BLaER1 (cell line): ENCODE results near the gene KLHL15.
A peak's percentile ranks its signal among the peaks of the same experiment; 100 is the strongest.

ENCODE experiments used
- H3K27ac ChIP-seq: shearing (Covaris generic); formaldehyde crosslinking; 2 replicates; pipeline ENCODE4 v1.8.1; 2022
- H3K27me3 ChIP-seq: shearing (Covaris generic); formaldehyde crosslinking; 2 replicates; pipeline ENCODE4 v1.8.1; 2022
- H3K36me3 ChIP-seq: shearing (Covaris generic); formaldehyde crosslinking; 2 replicates; pipeline ENCODE4 v1.8.1; 2022
- H3K4me1 ChIP-seq: shearing (Covaris generic); formaldehyde crosslinking; 2 replicates; pipeline ENCODE4 v1.8.1; 2022
- H3K4me2 ChIP-seq: shearing (Covaris generic); formaldehyde crosslinking; 2 replicates; pipeline ENCODE4 v1.8.1; 2022
- H3K4me3 ChIP-seq: shearing (Covaris generic); formaldehyde crosslinking; 2 replicates; pipeline ENCODE4 v1.8.1; 2022
- H3K9ac ChIP-seq: shearing (Covaris generic); formaldehyde crosslinking; 2 replicates; pipeline ENCODE4 v1.8.1; 2022
- H3K9me3 ChIP-seq: shearing (Covaris generic); formaldehyde crosslinking; 2 replicates; pipeline ENCODE4 v1.8.1; 2022
- H4K20me1 ChIP-seq: shearing (Covaris generic); formaldehyde crosslinking; 2 replicates; pipeline ENCODE4 v1.8.1; 2022
- Cebpa-rat ChIP-seq: shearing (Covaris generic); IDR thresholded peaks from 2 replicates; pipeline ENCODE4 v1.8.1; 2022

Gene KLHL15

GRCh38 chrX:23959781-23960180 is 67.2 kb downstream of the KLHL15 start:
- no peaks in the 10 kb centered on the region for H3K36me3 ChIP-seq
- H3K4me1 ChIP-seq: no peaks in the 10 kb centered on the region
- H3K4me3 ChIP-seq: no peak overlapping the region
- no peaks in the 10 kb centered on the region for H3K9me3 ChIP-seq
- H3K4me2 ChIP-seq: no peak overlapping the region
- H3K27me3 ChIP-seq: no peaks in the 10 kb centered on the region
- no peak overlapping the region for H3K9ac ChIP-seq
- TF ChIP-seq Cebpa-rat: no peak
- H3K27ac ChIP-seq: no peak overlapping the region
- H4K20me1 ChIP-seq: no peaks in the 10 kb centered on the region

DNA sequence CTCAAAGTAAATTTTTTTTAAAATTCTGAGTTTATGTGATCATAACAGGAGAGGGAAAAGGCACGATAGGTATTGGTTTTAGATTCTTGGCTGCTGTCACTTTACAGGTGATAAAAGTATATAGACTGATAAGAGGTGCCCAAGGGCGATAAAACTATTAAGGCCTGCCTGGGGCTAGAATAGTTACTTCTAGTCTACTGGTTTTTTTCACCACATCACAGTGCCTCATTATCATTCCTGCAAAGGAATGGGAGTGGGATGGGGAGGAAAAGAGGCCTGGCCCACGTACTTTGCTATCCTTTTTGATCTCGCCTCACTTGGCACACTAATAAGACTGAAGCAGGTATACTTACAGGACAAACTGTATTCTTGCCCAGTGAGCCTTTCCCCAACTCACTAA is 72.6 kb downstream of the KLHL15 start:
- H4K20me1 ChIP-seq: no peaks in the 10 kb centered on the region
- H3K4me1 ChIP-seq: peaks cover 14% of the 10 kb centered on the region
- H3K4me2 ChIP-seq: 0 out of 2 replicates have a peak overlapping the region, but pooled peaks have one; percentile 64
- H3K27ac ChIP-seq: no peak overlapping the region
- no peak overlapping the region for H3K9ac ChIP-seq
- H3K27me3 ChIP-seq: no peaks in the 10 kb centered on the region
- no peak for TF ChIP-seq Cebpa-rat
- H3K4me3 ChIP-seq: no peak overlapping the region
- no peaks in the 10 kb centered on the region for H3K36me3 ChIP-seq
- H3K9me3 ChIP-seq: no peaks in the 10 kb centered on the region

DNA sequence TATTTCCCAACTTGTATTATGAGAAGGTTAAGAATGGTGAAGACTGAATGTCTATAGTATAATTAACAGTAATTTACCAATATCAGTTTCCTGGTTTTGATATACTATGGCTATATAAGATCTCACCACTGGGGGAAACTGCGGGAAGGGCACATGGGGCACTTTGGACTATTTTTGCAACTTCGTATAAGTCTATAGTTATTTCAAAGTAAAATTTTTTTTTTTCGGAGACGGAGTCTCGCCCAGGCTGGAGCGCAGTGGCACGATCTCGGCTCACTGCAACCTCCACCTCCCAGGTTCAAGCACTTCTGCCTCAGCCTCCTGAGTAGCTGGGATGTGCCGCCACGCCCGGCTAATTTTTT is 73.1 kb downstream of the KLHL15 start:
- Histone ChIP-seq H3K4me2 (peak overlapping the region; percentile 64), H3K4me3 (no peak overlapping the region), H3K9me3 (no peaks in the 10 kb centered on the region), H3K4me1 (peaks cover 14% of the 10 kb centered on the region), H3K27ac (0 out of 2 replicates have a peak overlapping the region, but pooled peaks have one; percentile 59), H4K20me1 (no peaks in the 10 kb centered on the region), H3K9ac (no peak overlapping the region), H3K36me3 (no peaks in the 10 kb centered on the region), H3K27me3 (no peaks in the 10 kb centered on the region)
- TF ChIP-seq Cebpa-rat: no peak

DNA sequence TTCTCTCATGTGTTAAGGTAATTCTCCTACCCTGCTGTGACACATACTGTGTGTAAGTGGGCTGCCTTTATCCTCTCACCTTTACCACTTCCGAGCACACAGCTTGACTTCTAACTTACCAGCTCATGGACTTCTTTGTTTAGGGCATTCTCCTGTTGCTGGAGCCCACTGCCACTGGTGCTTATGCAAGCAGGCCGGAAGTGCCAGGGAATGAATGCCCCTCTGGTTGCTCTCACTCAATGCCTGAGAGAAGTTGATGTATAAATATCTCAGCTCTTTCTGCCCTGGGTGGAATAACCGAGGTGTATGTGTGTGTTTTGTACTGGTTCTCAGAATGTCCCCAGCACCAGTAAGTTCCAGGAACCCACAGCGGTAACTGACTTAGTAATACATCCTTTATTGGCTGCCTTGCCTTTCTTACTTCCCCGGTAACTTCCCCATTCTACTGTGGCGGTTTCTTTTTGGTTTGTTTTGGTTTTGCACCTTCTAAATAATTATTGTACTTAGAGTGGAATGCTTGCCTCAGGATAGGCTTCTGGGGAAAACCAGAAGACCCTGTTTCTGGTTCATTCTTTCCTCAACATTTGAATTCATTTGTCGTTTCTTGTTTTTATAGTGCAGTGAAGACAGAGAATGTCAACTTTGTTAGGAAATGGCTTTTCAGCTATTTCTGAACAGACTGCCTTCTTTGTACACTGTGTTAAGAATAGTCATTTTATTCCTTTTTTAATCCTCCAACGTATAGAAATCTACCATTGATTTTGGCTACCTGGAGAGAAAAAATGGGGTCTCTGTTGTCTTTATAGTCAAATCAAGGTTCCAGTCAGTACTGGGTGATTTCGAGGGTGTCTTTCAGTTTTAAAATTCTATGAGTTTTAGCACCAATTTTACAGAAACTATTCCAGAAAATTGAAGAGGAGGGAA is 73.7 kb downstream of the KLHL15 start:
- Histone ChIP-seq H3K9me3 (no peaks in the 10 kb centered on the region), H3K4me3 (0 out of 2 replicates have a peak overlapping the region, but pooled peaks have one; percentile 8), H3K4me2 (peak overlapping the region; percentile 64), H3K36me3 (no peaks in the 10 kb centered on the region), H4K20me1 (no peaks in the 10 kb centered on the region), H3K27ac (peak overlapping the region; percentile 59), H3K27me3 (no peaks in the 10 kb centered on the region), H3K4me1 (peaks cover 14% of the 10 kb centered on the region), H3K9ac (peak overlapping the region; percentile 51; the same call in 1 of the 2 replicates)
- no peak for TF ChIP-seq Cebpa-rat

GRCh38 chrX:23952391-23952790 is 74.6 kb downstream of the KLHL15 start:
- Histone ChIP-seq H3K4me3 (no peak overlapping the region), H3K4me2 (no peak overlapping the region)

DNA sequence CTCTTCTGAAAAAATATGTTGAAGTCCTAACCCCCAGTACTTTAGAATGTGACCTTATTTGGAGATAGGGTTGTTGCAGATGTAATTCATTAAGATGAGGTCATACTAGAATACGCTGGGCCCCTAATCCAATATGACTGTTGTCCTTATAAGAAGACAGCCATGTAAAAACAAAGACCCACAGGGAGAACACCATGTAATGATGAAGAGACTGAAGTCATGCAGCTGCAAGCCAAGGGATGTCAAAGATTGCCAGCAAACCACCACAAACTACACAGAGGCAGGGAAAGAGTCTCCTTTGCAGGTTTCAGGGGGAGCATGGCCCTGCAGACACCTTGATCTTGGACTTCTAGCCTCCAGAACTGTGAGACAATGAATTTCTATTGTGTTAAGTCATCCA is 81.8 kb downstream of the KLHL15 start:
- no peaks in the 10 kb centered on the region for H3K9me3 ChIP-seq
- no peak overlapping the region for H3K9ac ChIP-seq
- no peak overlapping the region for H3K4me2 ChIP-seq
- no peaks in the 10 kb centered on the region for H3K36me3 ChIP-seq
- H3K4me1 ChIP-seq: no peaks in the 10 kb centered on the region
- H3K27ac ChIP-seq: no peak overlapping the region
- H3K4me3 ChIP-seq: no peak overlapping the region
- no peaks in the 10 kb centered on the region for H3K27me3 ChIP-seq
- no peak for TF ChIP-seq Cebpa-rat
- H4K20me1 ChIP-seq: no peaks in the 10 kb centered on the region

More at GRCh38 chrX:23952391-23952790, 74.6 kb downstream of the KLHL15 start:
- Histone ChIP-seq H3K9ac (no peak overlapping the region), H3K9me3 (no peaks in the 10 kb centered on the region), H3K4me1 (peaks cover 14% of the 10 kb centered on the region), H3K27me3 (no peaks in the 10 kb centered on the region), H3K27ac (no peak overlapping the region), H3K36me3 (no peaks in the 10 kb centered on the region), H4K20me1 (no peaks in the 10 kb centered on the region)
- no peak for TF ChIP-seq Cebpa-rat

DNA sequence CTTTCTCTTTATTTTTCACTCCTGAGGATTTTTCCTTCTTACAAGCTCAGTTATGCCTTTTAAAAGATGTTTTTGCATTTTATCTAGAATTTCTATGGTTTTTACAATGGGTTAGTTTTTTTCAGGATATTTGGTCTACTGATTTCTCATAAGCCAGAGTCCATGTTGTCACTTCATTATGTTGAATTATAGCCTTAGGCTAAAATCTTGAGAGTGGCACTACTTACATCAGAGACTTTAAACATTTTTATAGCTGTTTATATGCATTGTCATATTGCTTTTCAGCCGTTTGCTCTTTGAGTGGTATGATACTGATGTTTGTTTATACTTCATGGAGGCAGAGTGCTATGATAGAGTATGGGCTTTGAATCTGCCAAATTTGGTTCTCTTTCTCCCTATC is 82.8 kb downstream of the KLHL15 start:
- Histone ChIP-seq H3K4me1 (no peaks in the 10 kb centered on the region), H3K9ac (no peak overlapping the region), H3K27ac (no peak overlapping the region), H3K27me3 (no peaks in the 10 kb centered on the region), H3K9me3 (no peaks in the 10 kb centered on the region), H3K4me2 (no peak overlapping the region), H4K20me1 (no peaks in the 10 kb centered on the region), H3K36me3 (no peaks in the 10 kb centered on the region), H3K4me3 (no peak overlapping the region)
- TF ChIP-seq Cebpa-rat: no peak

GRCh38 chrX:23939203-23939602 is 87.8 kb downstream of the KLHL15 start:
- Histone ChIP-seq H4K20me1 (no peaks in the 10 kb centered on the region), H3K27me3 (no peaks in the 10 kb centered on the region), H3K4me3 (no peak overlapping the region), H3K27ac (no peak overlapping the region), H3K9me3 (no peaks in the 10 kb centered on the region), H3K36me3 (no peaks in the 10 kb centered on the region), H3K4me2 (no peak overlapping the region), H3K4me1 (no peaks in the 10 kb centered on the region), H3K9ac (no peak overlapping the region)
- no peak for TF ChIP-seq Cebpa-rat

DNA sequence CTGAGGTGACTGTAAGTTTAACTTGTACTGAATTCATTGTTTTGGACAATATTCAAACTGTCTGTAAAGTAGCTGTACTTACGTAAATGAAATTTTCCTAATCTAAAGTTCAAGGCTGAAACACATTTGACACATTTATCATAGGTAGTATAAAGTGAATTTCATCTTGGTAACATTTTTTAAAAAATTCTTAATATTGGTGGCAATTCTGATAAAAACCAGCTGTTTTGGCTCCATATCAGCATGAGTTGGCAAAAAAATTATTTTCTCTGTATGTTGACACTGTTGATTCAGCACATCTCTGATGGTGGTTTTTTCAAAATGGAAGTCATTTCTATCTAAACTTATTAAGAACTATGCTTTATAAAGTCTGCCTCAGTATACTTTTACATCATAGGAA is 88.3 kb downstream of the KLHL15 start:
- Histone ChIP-seq H3K4me2 (no peak overlapping the region), H3K4me1 (no peaks in the 10 kb centered on the region), H3K27me3 (no peaks in the 10 kb centered on the region), H3K4me3 (no peak overlapping the region), H3K36me3 (no peaks in the 10 kb centered on the region), H3K27ac (no peak overlapping the region), H4K20me1 (no peaks in the 10 kb centered on the region), H3K9me3 (no peaks in the 10 kb centered on the region), H3K9ac (no peak overlapping the region)
- TF ChIP-seq Cebpa-rat: no peak

DNA sequence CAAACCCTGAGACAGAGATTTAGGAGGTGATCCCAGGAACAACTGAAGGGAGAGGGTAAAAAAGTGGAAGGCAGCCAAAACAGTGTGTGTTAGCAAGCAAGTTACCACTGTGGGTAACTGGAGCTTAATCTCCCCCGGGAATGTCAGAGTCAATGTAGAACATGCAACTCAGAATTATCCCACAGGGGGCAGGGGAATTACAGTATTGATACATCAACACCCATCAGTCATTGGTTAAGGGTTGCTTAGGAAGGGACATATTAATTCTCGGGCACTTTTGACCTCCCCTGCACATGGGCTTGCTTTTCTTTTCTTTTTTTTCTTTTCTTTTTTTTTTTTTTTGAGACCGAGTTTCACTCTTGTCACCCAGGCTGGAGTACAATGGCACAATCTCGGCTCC is 89.9 kb downstream of the KLHL15 start:
- Histone ChIP-seq H3K4me2 (no peak overlapping the region), H3K4me1 (no peaks in the 10 kb centered on the region), H3K9me3 (no peaks in the 10 kb centered on the region), H3K36me3 (no peaks in the 10 kb centered on the region), H3K9ac (no peak overlapping the region), H3K4me3 (no peak overlapping the region), H3K27ac (no peak overlapping the region), H3K27me3 (no peaks in the 10 kb centered on the region), H4K20me1 (no peaks in the 10 kb centered on the region)
- TF ChIP-seq Cebpa-rat: no peak
